ENCODE results near the gene TLE7.

TLE7 gene

GRCh38 chr16:71389330-71389729, 52.5 kb downstream of the TLE7 start:
- Histone ChIP-seq H3K27ac (no peak overlapping the region), H4K20me1 (ENCODE audit: insufficient read depth) (no peaks in the 10 kb centered on the region), H3K9ac (no peak overlapping the region), H3K27me3 (ENCODE audit: insufficient read depth, low read depth) (no peaks in the 10 kb centered on the region), H3K79me2 (ENCODE audit: insufficient read depth, low read depth) (no peaks in the 10 kb centered on the region), H3K4me3 (IDR thresholded peaks at IDR 0.05; ENCODE audit: insufficient read depth, low read depth, low read length) (no peak overlapping the region), H3K4me2 (no peak overlapping the region), H2AFZ (ENCODE audit: low read depth) (no peak overlapping the region), H3K4me1 (ENCODE audit: low read depth, poor library complexity, severe bottlenecking) (no peaks in the 10 kb centered on the region), H3K36me3 (ENCODE audit: insufficient read depth) (no peaks in the 10 kb centered on the region)
- TF ChIP-seq CTCF (conservative IDR thresholded peaks at IDR 0.05; ENCODE audit: low read depth, low read length), result no peak

GRCh38 chr16:71387045-71387871, 54.6 kb downstream of the TLE7 start:
- H3K4me1 ChIP-seq (ENCODE audit: low read depth, poor library complexity, severe bottlenecking), result no peaks in the 10 kb centered on the region
- no peak overlapping the region for H3K9ac ChIP-seq
- H2AFZ ChIP-seq (ENCODE audit: low read depth), result no peak overlapping the region
- no peak for TF ChIP-seq CTCF (conservative IDR thresholded peaks at IDR 0.05; ENCODE audit: low read depth, low read length)
- H3K79me2 ChIP-seq (ENCODE audit: insufficient read depth, low read depth), result no peaks in the 10 kb centered on the region
- no peaks in the 10 kb centered on the region for H3K36me3 ChIP-seq (ENCODE audit: insufficient read depth)
- H3K27ac ChIP-seq, result no peak overlapping the region
- no peaks in the 10 kb centered on the region for H3K27me3 ChIP-seq (ENCODE audit: insufficient read depth, low read depth)
- H3K4me3 ChIP-seq (IDR thresholded peaks at IDR 0.05; ENCODE audit: insufficient read depth, low read depth, low read length), result no peak overlapping the region
- no peaks in the 10 kb centered on the region for H4K20me1 ChIP-seq (ENCODE audit: insufficient read depth)
- H3K4me2 ChIP-seq, result no peak overlapping the region

GRCh38 chr16:71384073-71384724, 57.7 kb downstream of the TLE7 start:
- Histone ChIP-seq H3K4me1 (ENCODE audit: low read depth, poor library complexity, severe bottlenecking) (no peaks in the 10 kb centered on the region), H3K4me2 (no peak overlapping the region), H3K27ac (no peak overlapping the region), H3K9ac (no peak overlapping the region), H4K20me1 (ENCODE audit: insufficient read depth) (no peaks in the 10 kb centered on the region), H3K27me3 (ENCODE audit: insufficient read depth, low read depth) (no peaks in the 10 kb centered on the region), H3K36me3 (ENCODE audit: insufficient read depth) (no peaks in the 10 kb centered on the region), H3K4me3 (IDR thresholded peaks at IDR 0.05; ENCODE audit: insufficient read depth, low read depth, low read length) (no peak overlapping the region), H3K79me2 (ENCODE audit: insufficient read depth, low read depth) (no peaks in the 10 kb centered on the region), H2AFZ (ENCODE audit: low read depth) (no peak overlapping the region)
- TF ChIP-seq CTCF (conservative IDR thresholded peaks at IDR 0.05; ENCODE audit: low read depth, low read length), result no peak

GRCh38 chr16:71383054-71383773, 58.6 kb downstream of the TLE7 start:
- Histone ChIP-seq H3K79me2 (ENCODE audit: insufficient read depth, low read depth) (no peaks in the 10 kb centered on the region), H3K36me3 (ENCODE audit: insufficient read depth) (no peaks in the 10 kb centered on the region), H3K4me3 (IDR thresholded peaks at IDR 0.05; ENCODE audit: insufficient read depth, low read depth, low read length) (no peak overlapping the region), H3K4me2 (no peak overlapping the region), H3K27ac (no peak overlapping the region), H2AFZ (ENCODE audit: low read depth) (no peak overlapping the region), H3K9ac (no peak overlapping the region), H3K4me1 (ENCODE audit: low read depth, poor library complexity, severe bottlenecking) (no peaks in the 10 kb centered on the region), H3K27me3 (ENCODE audit: insufficient read depth, low read depth) (no peaks in the 10 kb centered on the region), H4K20me1 (ENCODE audit: insufficient read depth) (no peaks in the 10 kb centered on the region)
- no peak for TF ChIP-seq CTCF (conservative IDR thresholded peaks at IDR 0.05; ENCODE audit: low read depth, low read length)

Measured in KMS-11 (cell line).